GM12878 (cell line): ENCODE data around the gene NUAK1.

Experiments
- CTCF ChIP-seq, 3 experiments: IDR thresholded peaks in 2 of 3; conservative IDR thresholded peaks in 1 of 3; 2 replicates each; pipeline ENCODE4 v1.5.1; 2011; ENCODE audit warnings: low read depth in 3 of 3, low read length in 3 of 3, mild to moderate bottlenecking in 3 of 3, control low read depth in 2 of 3, moderate library complexity in 2 of 3, inconsistent platforms in 1 of 3, mixed read lengths in 1 of 3; ENCODE audit not compliant: control insufficient read depth in 2 of 3, insufficient read depth in 1 of 3; ENCODE audit errors: extremely low read depth in 1 of 3
- EP300 ChIP-seq, 2 experiments: fragments of 150-350 bp in 1 of 2; IDR thresholded peaks; 2 replicates each; pipeline ENCODE4 v1.6.1; 2011 to 2012; ENCODE audit warnings: low read depth in 2 of 2, low read length in 2 of 2, borderline replicate concordance in 1 of 2, improper control_type of control experiment in 1 of 2, inconsistent platforms in 1 of 2; ENCODE audit not compliant: control insufficient read depth in 1 of 2
- EZH2 ChIP-seq: IDR thresholded peaks from 2 replicates; pipeline ENCODE4 v1.6.1; 2012; ENCODE audit warnings: low read depth, mild to moderate bottlenecking, control low read depth, inconsistent platforms, low read length, borderline replicate concordance; ENCODE audit not compliant: control insufficient read depth
- NRF1 ChIP-seq: conservative IDR thresholded peaks from 2 replicates; pipeline ENCODE4 v1.6.1; 2011; ENCODE audit warnings: mild to moderate bottlenecking, low read depth, low read length, improper control_type of control experiment
- POLR2A ChIP-seq: IDR thresholded peaks from 2 replicates; pipeline ENCODE4 v1.6.1; 2011; ENCODE audit warnings: low read depth, mild to moderate bottlenecking, low read length
- RB1 ChIP-seq: fragments of 450-650 bp; formaldehyde crosslinking; IDR thresholded peaks from 2 replicates; pipeline ENCODE4 v1.6.1; 2017; ENCODE audit warnings: mild to moderate bottlenecking, borderline replicate concordance
- RBBP5 ChIP-seq: fragments of 200-600 bp; sonication (generic); conservative IDR thresholded peaks from 2 replicates; pipeline ENCODE4 v1.6.1; 2016
- RELA ChIP-seq: fragments of 450-650 bp; IDR thresholded peaks from 2 replicates; pipeline ENCODE4 v1.8.0; 2014; ENCODE audit warnings: borderline replicate concordance; ENCODE audit not compliant: partially characterized antibody
- SIN3A ChIP-seq: IDR thresholded peaks from 2 replicates; pipeline ENCODE4 v1.6.1; 2012; ENCODE audit warnings: low read depth, low read length, improper control_type of control experiment
- ZBTB4 ChIP-seq: fragments of 450-650 bp; formaldehyde crosslinking; IDR thresholded peaks from 2 replicates; pipeline ENCODE4 v1.4.0; 2022; ENCODE audit warnings: mild to moderate bottlenecking, moderate library complexity
- ZNF274 ChIP-seq: IDR thresholded peaks from one replicate; pipeline ENCODE4 v1.8.0; 2011; ENCODE audit not compliant: insufficient read length, insufficient read depth

GRCh38 chr12:106067606-106068205 lies 71.0 kb downstream of the NUAK1 start:
- TF ChIP-seq RELA: no peak
- TF ChIP-seq EZH2: no peak
- TF ChIP-seq CTCF (IDR thresholded peaks at IDR 0.05 in 2 of 3, conservative IDR thresholded peaks at IDR 0.05 in 1 of 3; ENCODE audit: control insufficient read depth in 2 of 3, extremely low read depth in 1 of 3, insufficient read depth in 1 of 3, low read depth in 3 of 3, low read length in 3 of 3): no peak
- no peak for TF ChIP-seq ZNF274
- no peak for TF ChIP-seq SIN3A
- no peak for TF ChIP-seq POLR2A
- TF ChIP-seq NRF1: no peak
- no peak for TF ChIP-seq ZBTB4 (CRISPR knock-in tag)
- TF ChIP-seq EP300 (IDR thresholded peaks at IDR 0.05; ENCODE audit: borderline replicate concordance in 1 of 2, control insufficient read depth in 1 of 2, low read depth in 2 of 2, low read length in 2 of 2): no peak
- TF ChIP-seq RB1: no peak
- TF ChIP-seq RBBP5: no peak
